Measurements from ENCODE around the gene RIMKLB.

RIMKLB gene

GRCh38 chr12:8821591-8821990 lies 123.8 kb downstream of the RIMKLB start:
- no peak for DNase-seq

- no peak for DNase-seq
Observed at GRCh38 chr12:8822298-8822697, 124.5 kb downstream of the RIMKLB start, which contains the start of gene A2ML1. Gene A2ML1 (plus strand): TSS chr12:8822621. CDS start chr12:8822652, 31 bp downstream.

DNA sequence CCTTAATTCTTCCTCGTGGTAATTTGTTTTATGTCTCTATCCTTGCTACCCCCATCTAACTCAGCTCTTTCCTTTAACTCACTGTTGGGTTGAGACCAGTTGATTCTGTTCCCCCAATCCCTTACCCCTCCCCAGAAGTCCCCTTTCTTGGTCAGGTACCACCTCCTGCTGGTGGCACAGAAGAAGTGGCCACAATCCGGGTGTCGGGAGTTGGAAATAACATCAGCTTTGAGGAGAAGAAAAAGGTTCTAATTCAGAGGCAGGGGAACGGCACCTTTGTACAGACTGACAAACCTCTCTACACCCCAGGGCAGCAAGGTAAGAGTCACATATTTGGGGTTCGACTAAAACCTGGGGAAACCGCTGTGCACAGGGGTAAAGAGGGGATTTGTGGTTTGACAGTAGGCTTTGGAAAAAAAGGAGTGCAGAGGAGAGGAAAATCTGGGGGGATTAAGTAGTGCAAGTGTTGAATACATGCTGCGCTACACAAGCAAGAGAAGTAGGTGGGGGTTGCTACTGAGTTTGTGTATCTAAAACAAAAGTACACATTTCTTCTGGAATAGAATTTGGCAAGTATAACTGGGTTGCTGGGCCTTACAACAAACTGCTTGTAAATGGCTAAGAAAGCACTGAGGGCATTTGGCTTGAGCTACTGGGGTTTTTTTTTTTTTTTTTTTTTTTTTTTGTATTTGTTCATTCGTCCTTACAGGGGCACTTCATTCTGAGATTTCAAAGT lies 125.9 kb downstream of the RIMKLB start:
- no peak for DNase-seq

DNA sequence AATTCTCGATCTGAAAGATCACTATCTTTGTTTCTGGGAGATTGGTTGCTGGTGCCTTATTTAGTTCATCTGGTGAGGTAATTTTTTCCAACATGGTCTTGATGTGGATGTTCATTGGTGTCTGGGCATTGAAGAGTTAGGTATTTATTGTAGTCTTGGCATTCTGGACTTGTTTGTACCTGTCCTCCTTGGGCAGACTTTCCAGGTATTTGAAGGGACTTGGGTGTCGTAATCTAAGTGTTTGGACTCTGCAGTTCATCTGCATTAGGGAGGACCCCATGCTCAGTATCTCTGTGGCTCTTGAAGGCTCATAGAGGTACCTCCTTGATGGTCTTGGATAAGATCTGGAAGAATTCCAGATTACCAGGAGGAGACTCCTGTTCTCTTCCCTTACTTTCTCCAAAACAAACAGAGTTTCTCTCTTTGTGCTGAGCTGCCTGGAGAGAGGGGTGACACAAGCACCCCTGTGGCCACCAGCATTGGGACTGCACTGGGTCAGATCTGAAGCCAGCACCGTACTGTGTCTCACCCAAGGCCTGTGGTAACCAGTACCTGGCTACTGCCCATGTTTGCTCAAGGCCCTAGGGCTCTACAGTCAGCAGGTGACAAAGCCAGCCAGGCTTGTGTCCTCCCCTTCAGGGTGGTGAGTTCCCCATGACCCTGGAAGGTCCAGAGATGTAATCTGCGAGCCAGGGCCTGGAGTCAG lies 129.9 kb downstream of the RIMKLB start:
- DNase-seq, result no peak

DNA sequence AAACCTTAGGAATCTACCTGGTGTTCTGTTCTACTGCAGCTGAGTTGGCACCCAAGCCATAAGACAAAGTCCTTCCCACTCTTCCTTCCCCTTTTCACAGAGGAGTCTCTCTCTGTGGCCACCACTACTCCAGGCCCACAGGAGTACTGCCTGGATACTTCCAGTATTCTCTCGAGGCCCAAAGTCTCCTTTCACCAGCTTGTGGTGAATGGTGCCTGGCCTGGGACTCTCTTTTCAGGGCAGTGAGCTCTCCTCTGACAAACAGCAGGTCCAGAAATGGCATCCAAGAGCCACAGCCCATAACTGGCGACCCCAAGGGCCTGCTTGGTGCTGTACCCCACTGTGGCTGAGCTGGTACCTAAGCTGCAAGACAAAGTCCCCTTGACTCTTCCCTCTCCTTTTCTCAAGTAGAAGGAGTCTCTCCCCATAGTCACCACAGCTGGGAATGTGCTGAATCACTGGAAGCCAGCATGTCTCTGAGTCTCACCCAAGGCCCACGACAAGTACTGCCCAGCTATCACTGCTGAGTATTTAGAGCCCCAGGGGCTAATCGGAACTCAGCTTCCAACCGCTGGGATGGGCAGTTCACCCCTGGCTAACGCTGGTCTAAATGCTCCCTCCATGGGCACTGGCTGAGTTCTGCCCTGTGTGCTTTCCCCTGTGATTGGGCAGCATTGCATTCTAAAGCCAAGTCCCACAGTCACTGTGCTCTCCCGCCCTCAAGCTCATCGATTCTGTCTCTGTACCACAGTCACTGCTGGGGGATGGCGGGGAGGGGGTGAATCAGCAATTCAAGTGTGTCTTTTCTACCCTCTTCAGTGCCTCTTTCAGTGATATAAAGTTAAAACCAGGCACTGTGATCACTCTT lies 130.7 kb downstream of the RIMKLB start:
- DNase-seq, result peak; percentile 23

DNA sequence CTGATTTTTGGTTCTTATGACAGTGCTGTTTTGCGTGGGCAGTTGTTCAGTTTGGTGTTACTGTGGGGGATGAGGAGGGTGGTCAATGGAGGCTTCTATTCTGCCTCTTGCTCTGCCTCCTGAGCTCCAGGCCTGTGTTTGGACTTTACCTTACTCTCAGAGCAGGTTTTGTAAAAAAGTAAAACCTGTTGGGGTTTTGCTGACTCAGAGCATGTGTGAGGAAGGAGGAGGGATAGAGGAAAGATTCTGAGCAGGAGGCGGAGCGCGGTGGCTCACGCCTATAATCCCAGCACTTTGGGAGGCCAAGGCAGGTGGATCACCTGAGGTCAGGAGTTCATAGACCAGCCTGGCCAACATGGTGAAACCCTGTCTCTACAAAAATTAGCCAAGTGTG lies 131.3 kb downstream of the RIMKLB start:
- no peak for DNase-seq

DNA sequence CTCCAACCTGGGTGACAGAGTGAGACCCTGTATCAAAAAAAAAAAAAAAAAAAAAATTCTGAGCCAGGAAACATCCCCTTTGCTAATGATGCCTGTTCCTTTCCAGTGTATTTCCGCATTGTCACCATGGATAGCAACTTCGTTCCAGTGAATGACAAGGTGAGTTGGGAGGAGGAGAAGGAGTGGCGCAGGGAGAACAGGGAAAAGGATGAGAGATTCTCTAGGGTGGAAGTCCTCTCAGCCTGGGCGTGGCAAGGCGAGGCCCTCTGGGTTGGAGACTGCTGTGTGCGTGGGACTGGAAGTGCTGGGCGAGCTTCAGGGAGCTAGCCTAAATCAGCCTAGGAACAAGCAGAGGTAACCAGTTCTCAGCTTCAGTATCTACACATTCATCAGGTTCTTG lies 131.8 kb downstream of the RIMKLB start:
- DNase-seq, result no peak

GRCh38 chr12:8831116-8831515 lies 133.3 kb downstream of the RIMKLB start:
- DNase-seq, result no peak

GRCh38 chr12:8832500-8832899 lies 134.7 kb downstream of the RIMKLB start:
- no peak for DNase-seq
